PC-3 (cell line): Measurements from ENCODE around the gene CRB2. TPM values are rescaled to one million over a fixed set of nuclear protein-coding genes. Genes with fewer than 3 reads are reported as not detected.

ENCODE experiments used
- ATAC-seq: fragments of 200-7000 bp; cut with Tn5 transposase; 2 replicates; pipeline ENCODE4 v1.9.1; 2020; ENCODE audit warnings: mild to moderate bottlenecking, moderate library complexity
- BruUV-seq: library from RNA; stranded (reverse); fragments of 400-500 nt; replicated peaks from 2 replicates; lab custom pipeline; 2021; lab: Mats Ljungman, UMichigan
- CTCF ChIA-PET: fragments of 300-600 bp; sonication (Branson Sonifier 250); formaldehyde crosslinking; loops from one replicate; lab custom pipeline; 2022; ENCODE audit warnings: antibody characterized with exemption; lab: Charles Lee
- POLR2A ChIA-PET: fragments of 300-600 bp; sonication (Branson Sonifier 250); formaldehyde crosslinking; loops from one replicate; lab custom pipeline; 2022; ENCODE audit warnings: antibody characterized with exemption; ENCODE audit not compliant: unreplicated experiment; lab: Charles Lee
- DNase-seq: peaks from one replicate; pipeline ENCODE4 v3.0.0-alpha.2; 2015
- H2AFZ ChIP-seq: fragments of 300-600 bp; sonication (generic); 2 replicates; pipeline ENCODE4 v1.6.0; 2016; ENCODE audit warnings: antibody characterized with exemption, low read length
- H3F3A ChIP-seq: fragments of 300-600 bp; sonication (generic); one replicate; pipeline ENCODE4 v1.6.0; 2017; ENCODE audit warnings: antibody characterized with exemption, low read length, control low read depth, mild to moderate bottlenecking; ENCODE audit not compliant: unreplicated experiment
- H3K27ac ChIP-seq: fragments of 300-600 bp; sonication (generic); 2 replicates; pipeline ENCODE4 v1.5.1; 2016; ENCODE audit warnings: mild to moderate bottlenecking, low read length
- H3K27me3 ChIP-seq: fragments of 300-600 bp; sonication (generic); 2 replicates; pipeline ENCODE4 v1.6.1; 2016; ENCODE audit warnings: low read length, mixed read lengths
- H3K36me3 ChIP-seq: fragments of 300-600 bp; sonication (generic); 2 replicates; pipeline ENCODE4 v1.6.1; 2016; ENCODE audit warnings: low read depth, mixed run types, low read length, mixed read lengths
- H3K4me1 ChIP-seq: fragments of 300-600 bp; sonication (generic); 2 replicates; pipeline ENCODE4 v1.5.1; 2016; ENCODE audit warnings: low read length; ENCODE audit not compliant: insufficient read depth
- H3K4me2 ChIP-seq: fragments of 300-600 bp; sonication (generic); 2 replicates; pipeline ENCODE4 v1.6.0; 2016; ENCODE audit warnings: low read length
- H3K4me3 ChIP-seq: fragments of 300-600 bp; sonication (generic); 2 replicates; pipeline ENCODE4 v1.5.1; 2016; ENCODE audit warnings: mild to moderate bottlenecking, low read length, mixed read lengths
- H3K79me2 ChIP-seq: fragments of 300-600 bp; sonication (generic); 2 replicates; pipeline ENCODE4 v1.6.1; 2017; ENCODE audit warnings: low read length, mixed read lengths
- H3K9ac ChIP-seq: fragments of 300-600 bp; sonication (generic); 2 replicates; pipeline ENCODE4 v1.6.0; 2016; ENCODE audit warnings: mild to moderate bottlenecking, low read length
- H3K9me2 ChIP-seq: fragments of 300-600 bp; sonication (generic); replicated peaks from 2 replicates; pipeline ENCODE4 v1.6.1; 2016; ENCODE audit warnings: mixed run types, low read length, mixed read lengths
- H3K9me3 ChIP-seq: fragments of 300-600 bp; sonication (generic); 2 replicates; pipeline ENCODE4 v1.6.1; 2016; ENCODE audit warnings: low read length, mixed read lengths
- H4K20me1 ChIP-seq: fragments of 300-600 bp; sonication (generic); 2 replicates; pipeline ENCODE4 v1.6.1; 2016; ENCODE audit warnings: low read length, mixed read lengths
- CTCF ChIP-seq: fragments of 300-600 bp; sonication (generic); conservative IDR thresholded peaks from 2 replicates; pipeline ENCODE4 v1.5.1; 2017; ENCODE audit warnings: antibody characterized with exemption, low read depth, mild to moderate bottlenecking, low read length
- EZH2 ChIP-seq: fragments of 300-600 bp; sonication (generic); IDR thresholded peaks from one replicate; pipeline ENCODE4 v1.6.1; 2017; ENCODE audit warnings: antibody characterized with exemption, mild to moderate bottlenecking, low read length; ENCODE audit not compliant: unreplicated experiment
- EZH2phosphoT487 ChIP-seq: fragments of 300-600 bp; sonication (generic); IDR thresholded peaks from 2 replicates; pipeline ENCODE4 v1.6.1; 2018; ENCODE audit warnings: mild to moderate bottlenecking, antibody characterized with exemption, low read length, borderline replicate concordance
- intact Hi-C: fragments of 100-400 bp; cut with micrococcal nuclease; formaldehyde crosslinking; loops from 2 replicates; pipeline ENCODE4 v1.9.0; 2023
- total RNA-seq: library from RNA; depleted of rRNA; stranded (reverse); fragments of >200 nt; gene quantifications from 2 replicates; pipeline ENCODE4 v1.2.3, GENCODE V29; 2014

CRB2 gene
- total RNA-seq, 1 experiment from 2014 or later = not detected

- H3K79me2 ChIP-seq = no peaks in the 10 kb centered on the region
These were observed 16.0 kb downstream of the CRB2 start for GRCh38 chr9:123371805-123372590.

GRCh38 chr9:123372766-123373446 lies 16.9 kb downstream of the CRB2 start:
- no peaks in the 10 kb centered on the region for H3K79me2 ChIP-seq
- ChIA-PET POLR2A (no interaction called here), CTCF (no interaction called here)
- no peak overlapping the region for H3K27ac ChIP-seq
- DNase-seq (no peak), ATAC-seq (no peak)
- H3F3A ChIP-seq = no peaks in the 10 kb centered on the region
- H4K20me1 ChIP-seq = no peaks in the 10 kb centered on the region
- H3K9me2 ChIP-seq = no peaks in the 10 kb centered on the region
- TF ChIP-seq EZH2 = no peak
- no peak for TF ChIP-seq CTCF
- no peak for TF ChIP-seq EZH2phosphoT487
- peaks cover 27% of the 10 kb centered on the region for H3K27me3 ChIP-seq
- H3K4me3 ChIP-seq = no peak overlapping the region
- no peak overlapping the region for H3K9ac ChIP-seq
- H3K4me1 ChIP-seq = no peaks in the 10 kb centered on the region
- H2AFZ ChIP-seq = no peak overlapping the region
- H3K9me3 ChIP-seq = no peaks in the 10 kb centered on the region
- BruUV-seq = no TSS peak
- intact Hi-C loops = no loop called here
- no peaks in the 10 kb centered on the region for H3K36me3 ChIP-seq
- no peak overlapping the region for H3K4me2 ChIP-seq

More at GRCh38 chr9:123371805-123372590, 16.0 kb downstream of the CRB2 start:
- H3K4me3 ChIP-seq = no peak overlapping the region
- H3K27ac ChIP-seq = no peak overlapping the region
- POLR2A ChIA-PET = no interaction called here
- DNase-seq = no peak
- H3F3A ChIP-seq = no peaks in the 10 kb centered on the region
- intact Hi-C loops = no loop called here
- H3K9me3 ChIP-seq = no peaks in the 10 kb centered on the region
- no TSS peak for BruUV-seq
- H3K9ac ChIP-seq = no peak overlapping the region
- CTCF ChIA-PET = no interaction called here
- no peaks in the 10 kb centered on the region for H3K9me2 ChIP-seq
- H2AFZ ChIP-seq = no peak overlapping the region
- no peak overlapping the region for H3K4me2 ChIP-seq
- ATAC-seq = no peak
- H3K4me1 ChIP-seq = no peaks in the 10 kb centered on the region
- no peaks in the 10 kb centered on the region for H4K20me1 ChIP-seq
- peaks cover 27% of the 10 kb centered on the region for H3K27me3 ChIP-seq
- TF ChIP-seq CTCF (no peak), EZH2 (no peak), EZH2phosphoT487 (no peak)
- no peaks in the 10 kb centered on the region for H3K36me3 ChIP-seq

- H3K4me3 ChIP-seq = no peak overlapping the region
- DNase-seq (no peak), ATAC-seq (peak; percentile 10)
- H3K9ac ChIP-seq = no peak overlapping the region
- no peaks in the 10 kb centered on the region for H3F3A ChIP-seq
- peaks cover 27% of the 10 kb centered on the region for H3K27me3 ChIP-seq
- no peak overlapping the region for H3K4me2 ChIP-seq
- ChIA-PET POLR2A (no interaction called here), CTCF (no interaction called here)
- TF ChIP-seq EZH2phosphoT487 = no peak
- no peak for TF ChIP-seq EZH2
- TF ChIP-seq CTCF = no peak
- H3K36me3 ChIP-seq = no peaks in the 10 kb centered on the region
- H3K27ac ChIP-seq = no peak overlapping the region
- no peak overlapping the region for H2AFZ ChIP-seq
- intact Hi-C loops = no loop called here
- H3K79me2 ChIP-seq = no peaks in the 10 kb centered on the region
- no peaks in the 10 kb centered on the region for H4K20me1 ChIP-seq
- H3K9me3 ChIP-seq = no peaks in the 10 kb centered on the region
- no TSS peak for BruUV-seq
- H3K9me2 ChIP-seq = no peaks in the 10 kb centered on the region
- H3K4me1 ChIP-seq = no peaks in the 10 kb centered on the region
These were observed 17.5 kb downstream of the CRB2 start for GRCh38 chr9:123373447-123373923.
